ENCODE measurements around the gene ETV3L. TPM values are rescaled to one million over a fixed set of nuclear protein-coding genes. Genes with fewer than 3 reads are reported as not detected.
A peak's percentile ranks its signal among the peaks of the same experiment; 100 is the strongest.
"Not testable (repeated sequence)": the region's sequence is repeated elsewhere in the genome, so short reads cannot be mapped to it uniquely, and the experiment has no call there.

The ETV3L gene
- total RNA-seq, 2 donors from 2014 or later = not detected

GRCh38 chr1:157073944-157074685 is 25.5 kb downstream of the ETV3L start:
- Mint-ChIP-seq H3K36me3 (ENCODE audit: insufficient read depth in 2 of 2) (no peaks in the 10 kb centered on the region), H3K27ac (no peak overlapping the region), H3K9me3 (no peaks in the 10 kb centered on the region), H3K4me1 (ENCODE audit: low read depth) (peaks cover 8% of the 10 kb centered on the region), H3K27me3 (ENCODE audit: low read depth) (peaks cover 27% of the 10 kb centered on the region), H3K4me3 (peak overlapping the region; percentile 18 to 60)
- DNase-seq (peak; percentile 54 to 62), ATAC-seq (replicated peaks in 1 of 2) (no peak)

- Mint-ChIP-seq H3K36me3 (ENCODE audit: insufficient read depth in 2 of 2) (no peaks in the 10 kb centered on the region), H3K4me3 (no peak overlapping the region), H3K27me3 (ENCODE audit: low read depth) (peaks cover 55% of the 10 kb centered on the region), H3K27ac (no peak overlapping the region), H3K4me1 (ENCODE audit: low read depth) (peaks cover 8% of the 10 kb centered on the region), H3K9me3 (no peaks in the 10 kb centered on the region)
- DNase-seq (no peak), ATAC-seq (replicated peaks in 1 of 2) (no peak)
These were observed 30.0 kb downstream of the ETV3L start for GRCh38 chr1:157069601-157070000.

GRCh38 chr1:157059241-157059640 is 40.4 kb downstream of the ETV3L start:
- not testable (repeated sequence) for H3K4me1 Mint-ChIP-seq (ENCODE audit: low read depth); H3K27ac Mint-ChIP-seq
- peaks cover 37% of the 10 kb centered on the region for H3K27me3 Mint-ChIP-seq (ENCODE audit: low read depth)

GRCh38 chr1:157056269-157056668 is 43.3 kb downstream of the ETV3L start:
- H3K9me3 Mint-ChIP-seq = peaks cover 2 to 7% of the 10 kb centered on the region in 2 donors
- no peak overlapping the region for H3K4me3 Mint-ChIP-seq
- peaks cover 4 to 9% of the 10 kb centered on the region in 2 donors for H3K36me3 Mint-ChIP-seq (ENCODE audit: insufficient read depth in 2 of 2)
- H3K27ac Mint-ChIP-seq = no peak overlapping the region
- H3K27me3 Mint-ChIP-seq (ENCODE audit: low read depth) = peaks cover 53% of the 10 kb centered on the region
- DNase-seq = no peak
- no peak for ATAC-seq (replicated peaks in 1 of 2)
- H3K4me1 Mint-ChIP-seq (ENCODE audit: low read depth) = no peaks in the 10 kb centered on the region

More at GRCh38 chr1:157059241-157059640, 40.4 kb downstream of the ETV3L start:
- not testable (repeated sequence) for H3K36me3 Mint-ChIP-seq (ENCODE audit: insufficient read depth in 2 of 2); H3K4me3 Mint-ChIP-seq; ATAC-seq (replicated peaks in 1 of 2); DNase-seq; H3K9me3 Mint-ChIP-seq

GRCh38 chr1:157055729-157056128 is 43.9 kb downstream of the ETV3L start:
- not testable (repeated sequence) for H3K4me3 Mint-ChIP-seq; H3K36me3 Mint-ChIP-seq (ENCODE audit: insufficient read depth in 2 of 2); H3K27ac Mint-ChIP-seq; H3K4me1 Mint-ChIP-seq (ENCODE audit: low read depth); H3K9me3 Mint-ChIP-seq; DNase-seq
- H3K27me3 Mint-ChIP-seq (ENCODE audit: low read depth) = peaks cover 59% of the 10 kb centered on the region
- peak in 1 of 2 donors; percentile 21 for ATAC-seq (replicated peaks in 1 of 2)

GRCh38 chr1:157050836-157051235 is 48.8 kb downstream of the ETV3L start:
- peaks cover 85% of the 10 kb centered on the region for H3K27me3 Mint-ChIP-seq (ENCODE audit: low read depth)
- no peak overlapping the region for H3K27ac Mint-ChIP-seq
- H3K4me3 Mint-ChIP-seq = no peak overlapping the region
- DNase-seq = no peak
- H3K36me3 Mint-ChIP-seq (ENCODE audit: insufficient read depth in 2 of 2) = peaks cover 6% of the 10 kb centered on the region in 2 donors
- ATAC-seq (replicated peaks in 1 of 2) = no peak
- peaks cover 5% of the 10 kb centered on the region for H3K4me1 Mint-ChIP-seq (ENCODE audit: low read depth)
- H3K9me3 Mint-ChIP-seq = peaks cover 0 to 2% of the 10 kb centered on the region in 2 donors

- no peaks in the 10 kb centered on the region for H3K9me3 Mint-ChIP-seq
- peaks cover 2 to 4% of the 10 kb centered on the region in 2 donors for H3K36me3 Mint-ChIP-seq (ENCODE audit: insufficient read depth in 2 of 2)
- no peak overlapping the region for H3K27ac Mint-ChIP-seq
- H3K4me1 Mint-ChIP-seq (ENCODE audit: low read depth) = peaks cover 11% of the 10 kb centered on the region
- H3K27me3 Mint-ChIP-seq (ENCODE audit: low read depth) = peaks cover 92% of the 10 kb centered on the region
- ATAC-seq (replicated peaks in 1 of 2) (no peak), DNase-seq (no peak)
- peak overlapping the region; percentile 3 to 17 for H3K4me3 Mint-ChIP-seq
These were observed 52.6 kb downstream of the ETV3L start for GRCh38 chr1:157047062-157047410.

- Mint-ChIP-seq H3K27ac (peak within 1 kb of the TSS; percentile 87), H3K9me3 (no peaks in the 10 kb centered on the region), H3K4me3 (peak within 1 kb of the TSS; percentile 95 to 98), H3K36me3 (ENCODE audit: insufficient read depth in 2 of 2) (peaks cover 2 to 4% of the 10 kb centered on the region in 2 donors), H3K4me1 (ENCODE audit: low read depth) (peaks cover 11% of the 10 kb centered on the region), H3K27me3 (ENCODE audit: low read depth) (peaks cover 87% of the 10 kb centered on the region)
- ATAC-seq (replicated peaks in 1 of 2) = peak; percentile 72 to 78
- peak; percentile 42 to 47 for DNase-seq
These were observed 54.1 kb downstream of the ETV3L start, which contains the start of gene ARHGEF11 for GRCh38 chr1:157045250-157046218. Gene ARHGEF11, minus strand, starts transcription at chr1:157045742. Its CDS starts 1,412 bp downstream, at chr1:157044330.

GRCh38 chr1:157044326-157044725 is 55.3 kb downstream of the ETV3L start:
- Mint-ChIP-seq H3K4me1 (ENCODE audit: low read depth) (peaks cover 11% of the 10 kb centered on the region), H3K27ac (no peak overlapping the region), H3K36me3 (ENCODE audit: insufficient read depth in 2 of 2) (peaks cover 2 to 3% of the 10 kb centered on the region in 2 donors), H3K27me3 (ENCODE audit: low read depth) (peaks cover 87% of the 10 kb centered on the region), H3K4me3 (peak overlapping the region in 1 of 2 donors; percentile 16), H3K9me3 (no peaks in the 10 kb centered on the region)
- DNase-seq = no peak
- no peak for ATAC-seq (replicated peaks in 1 of 2)

GRCh38 chr1:157043685-157044084 is 55.9 kb downstream of the ETV3L start:
- no peak overlapping the region for H3K4me3 Mint-ChIP-seq
- H3K36me3 Mint-ChIP-seq (ENCODE audit: insufficient read depth in 2 of 2) = peaks cover 2 to 3% of the 10 kb centered on the region in 2 donors
- DNase-seq (no peak), ATAC-seq (replicated peaks in 1 of 2) (no peak)
- peaks cover 89% of the 10 kb centered on the region for H3K27me3 Mint-ChIP-seq (ENCODE audit: low read depth)
- no peak overlapping the region for H3K27ac Mint-ChIP-seq
- peaks cover 11% of the 10 kb centered on the region for H3K4me1 Mint-ChIP-seq (ENCODE audit: low read depth)
- H3K9me3 Mint-ChIP-seq = no peaks in the 10 kb centered on the region

- ATAC-seq (replicated peaks in 1 of 2) = no peak
- peaks cover 2 to 3% of the 10 kb centered on the region in 2 donors for H3K36me3 Mint-ChIP-seq (ENCODE audit: insufficient read depth in 2 of 2)
These were observed 56.8 kb downstream of the ETV3L start for GRCh38 chr1:157042846-157043245.

More at GRCh38 chr1:157042846-157043245, 56.8 kb downstream of the ETV3L start:
- DNase-seq = no peak
- H3K9me3 Mint-ChIP-seq = no peaks in the 10 kb centered on the region
- H3K27me3 Mint-ChIP-seq (ENCODE audit: low read depth) = peaks cover 81% of the 10 kb centered on the region
- H3K27ac Mint-ChIP-seq = no peak overlapping the region
- H3K4me1 Mint-ChIP-seq (ENCODE audit: low read depth) = peaks cover 11% of the 10 kb centered on the region
- no peak overlapping the region for H3K4me3 Mint-ChIP-seq
